HepG2 (cell line): ENCODE results near the gene ATE1. TPM values are rescaled to one million over a fixed set of nuclear protein-coding genes. Genes with fewer than 3 reads are reported as not detected.

Experiments used
- ATAC-seq: fragments of 200-7000 bp; cut with Tn5 transposase; 3 replicates; pipeline ENCODE4 v1.9.1; 2020; ENCODE audit warnings: mild to moderate bottlenecking, moderate library complexity
- BruUV-seq: library from RNA; stranded (reverse); fragments of 400-500 nt; replicated peaks from 2 replicates; lab custom pipeline; 2021; lab: Mats Ljungman, UMichigan
- CTCF ChIA-PET: fragments of 300-600 bp; formaldehyde crosslinking; extraction: SDS; loops from one replicate; lab custom pipeline; 2021; ENCODE audit warnings: low total read pairs, inconsistent platforms, low intra/inter-chr PET ratio; lab: Yijun Ruan, JAX
- POLR2A ChIA-PET: fragments of 350-600 bp; sonication (Branson Sonifier 250); formaldehyde crosslinking; loops from one replicate; lab custom pipeline; 2020; ENCODE audit warnings: antibody characterized with exemption, inconsistent platforms; lab: Yijun Ruan, JAX
- DNase-seq: peaks from one replicate; pipeline ENCODE4 v3.0.0-alpha.2; 2015; ENCODE audit warnings: low spot score
- FAIRE-seq: peaks from 3 replicates; lab custom pipeline; 2011; peaks lifted over from hg19 to GRCh38; lab: Jason Lieb, UNC
- H2AFZ ChIP-seq: one replicate; pipeline ENCODE4 v1.6.1; 2011; ENCODE audit warnings: low read length, inconsistent platforms
- H3K27ac ChIP-seq: fragments of 300-600 bp; 3 replicates; pipeline ENCODE4 v1.8.0; 2011; ENCODE audit warnings: mixed run types, mild to moderate bottlenecking, mixed read lengths, low read length, inconsistent platforms; ENCODE audit not compliant: insufficient read depth; ENCODE audit errors: extremely low read length
- H3K27me3 ChIP-seq, 2 experiments: fragments of 200-600 bp in 1 of 2; 2 replicates in 1 of 2; 3 replicates in 1 of 2; pipeline versions ENCODE4 v1.6.0 to v1.8.0; 2011; ENCODE audit warnings: low read length in 2 of 2, mild to moderate bottlenecking in 2 of 2, moderate library complexity in 2 of 2, inconsistent platforms in 1 of 2; ENCODE audit not compliant: insufficient read depth in 2 of 2, control insufficient read depth in 1 of 2
- H3K36me3 ChIP-seq, 2 experiments: fragments of 200-600 bp in 1 of 2; replicated peaks in 1 of 2; 2 replicates in 1 of 2; 3 replicates in 1 of 2; pipeline versions ENCODE4 v1.5.1 to v1.8.0; 2011; ENCODE audit warnings: low read length in 2 of 2, inconsistent platforms in 1 of 2; ENCODE audit not compliant: insufficient read depth in 2 of 2, control insufficient read depth in 1 of 2
- H3K4me1 ChIP-seq: 2 replicates; pipeline ENCODE4 v1.5.1; 2012; ENCODE audit warnings: low read length, inconsistent platforms; ENCODE audit not compliant: insufficient read depth
- H3K4me2 ChIP-seq: 2 replicates; pipeline ENCODE4 v1.6.0; 2011; ENCODE audit warnings: low read depth, low read length, inconsistent platforms
- H3K4me3 ChIP-seq, 3 experiments: fragments of 200-600 bp in 1 of 3; sonication (generic), shearing (Covaris generic) in 1 of 3; replicated peaks in 1 of 3; 2 replicates each; pipeline ENCODE4 v1.5.1; 2011 to 2016; ENCODE audit warnings: low read length in 3 of 3, inconsistent platforms in 2 of 3, low read depth in 2 of 3, mild to moderate bottlenecking in 2 of 3, control low read depth in 1 of 3, mixed read lengths in 1 of 3; ENCODE audit not compliant: insufficient read depth in 1 of 3
- H3K79me2 ChIP-seq: one replicate; pipeline ENCODE4 v1.6.1; 2011; ENCODE audit warnings: low read length, inconsistent platforms; ENCODE audit not compliant: insufficient read depth
- H3K9ac ChIP-seq: 2 replicates; pipeline ENCODE4 v1.6.0; 2011; ENCODE audit warnings: mild to moderate bottlenecking, low read depth, low read length, inconsistent platforms; ENCODE audit not compliant: insufficient read depth
- H3K9me3 ChIP-seq: 2 replicates; pipeline ENCODE4 v1.5.1; 2012; ENCODE audit warnings: mild to moderate bottlenecking, low read length
- H4K20me1 ChIP-seq: 2 replicates; pipeline ENCODE4 v1.6.0; 2011; ENCODE audit warnings: inconsistent platforms, mild to moderate bottlenecking, low read length, moderate library complexity; ENCODE audit not compliant: insufficient read depth
- AGO1 ChIP-seq: fragments of 200-400 bp; formaldehyde crosslinking; IDR thresholded peaks from 2 replicates; pipeline ENCODE4 v1.6.1; 2017; ENCODE audit warnings: mild to moderate bottlenecking, low read depth, low read length, moderate library complexity; ENCODE audit not compliant: poor library complexity, severe bottlenecking
- ARID4A ChIP-seq: sonication (generic); formaldehyde crosslinking; IDR thresholded peaks from 2 replicates; pipeline ENCODE4 v1.5.0; 2020; ENCODE audit warnings: mild to moderate bottlenecking, missing genetic modification reagents, borderline replicate concordance
- EP300 ChIP-seq, 3 experiments: sonication (generic) in 1 of 3; formaldehyde crosslinking in 1 of 3; IDR thresholded peaks; 2 replicates each; pipeline versions ENCODE4 v1.5.1 to v1.6.1; 2011 to 2020; ENCODE audit warnings: low read depth in 2 of 3, low read length in 2 of 3, borderline replicate concordance in 1 of 3, improper control_type of control experiment in 1 of 3, mild to moderate bottlenecking in 1 of 3, missing genetic modification reagents in 1 of 3, moderate library complexity in 1 of 3
- ETV6 ChIP-seq: sonication (generic); formaldehyde crosslinking; conservative IDR thresholded peaks from 2 replicates; pipeline ENCODE4 v1.4.0; 2020; ENCODE audit warnings: missing genetic modification reagents
- HMGXB4 ChIP-seq, 2 experiments: sonication (generic) in 1 of 2; formaldehyde crosslinking in 1 of 2; IDR thresholded peaks; 2 replicates each; pipeline versions ENCODE4 v1.4.0 to v1.6.1; 2018 to 2020; ENCODE audit warnings: missing genetic modification reagents in 2 of 2, borderline replicate concordance in 1 of 2, low read depth in 1 of 2, mild to moderate bottlenecking in 1 of 2, missing biosample characterization in 1 of 2
- MAFK ChIP-seq, 2 experiments: IDR thresholded peaks in 1 of 2; conservative IDR thresholded peaks in 1 of 2; 2 replicates each; pipeline ENCODE4 v1.6.1; 2011; ENCODE audit warnings: improper control_type of control experiment in 2 of 2, low read length in 2 of 2
- NBN ChIP-seq: fragments of 450-650 bp; conservative IDR thresholded peaks from 2 replicates; pipeline ENCODE4 v1.6.1; 2017
- NR2F6 ChIP-seq, 2 experiments: IDR thresholded peaks; 2 replicates each; pipeline ENCODE4 v1.6.1; 2016; ENCODE audit warnings: antibody characterized with exemption in 1 of 2, mild to moderate bottlenecking in 1 of 2
- PTBP1 ChIP-seq: fragments of 200-400 bp; formaldehyde crosslinking; IDR thresholded peaks from 2 replicates; pipeline ENCODE4 v1.6.1; 2018; ENCODE audit warnings: low read length, low read depth; ENCODE audit not compliant: poor library complexity, severe bottlenecking
- SP4 ChIP-seq: sonication (generic); formaldehyde crosslinking; IDR thresholded peaks from 2 replicates; pipeline ENCODE4 v1.8.1; 2023; ENCODE audit warnings: mild to moderate bottlenecking, missing genetic modification reagents
- YY1 ChIP-seq: IDR thresholded peaks from 2 replicates; pipeline ENCODE4 v1.6.1; 2011; ENCODE audit warnings: low read length, low read depth, moderate library complexity, mild to moderate bottlenecking; ENCODE audit not compliant: insufficient read depth, insufficient replicate concordance
- ZNF10 ChIP-seq: sonication (generic); formaldehyde crosslinking; IDR thresholded peaks from 2 replicates; pipeline ENCODE4 v1.4.0; 2020; ENCODE audit warnings: mild to moderate bottlenecking, low read depth, missing genetic modification reagents, borderline replicate concordance
- ZNF292 ChIP-seq: sonication (generic); formaldehyde crosslinking; IDR thresholded peaks from 2 replicates; pipeline ENCODE4 v1.8.1; 2022; ENCODE audit warnings: mild to moderate bottlenecking, low read depth, missing genetic modification reagents, borderline replicate concordance
- ZNF678 ChIP-seq: sonication (generic); formaldehyde crosslinking; IDR thresholded peaks from 2 replicates; pipeline ENCODE4 v1.4.0; 2020; ENCODE audit warnings: mild to moderate bottlenecking, missing genetic modification reagents
- ZNF777 ChIP-seq: sonication (generic); formaldehyde crosslinking; IDR thresholded peaks from 2 replicates; pipeline ENCODE4 v1.4.0; 2020; ENCODE audit warnings: missing genetic modification reagents
- ZNF782 ChIP-seq: sonication (generic); formaldehyde crosslinking; IDR thresholded peaks from 2 replicates; pipeline ENCODE4 v1.4.0; 2020; ENCODE audit warnings: missing genetic modification reagents, mild to moderate bottlenecking, borderline replicate concordance
- WGBS: methylation state at CpG from one replicate; pipeline ENCODE4 v1.1.6; 2017; ENCODE audit warnings: low lambda C conversion rate; 5-methylcytosine and 5-hydroxymethylcytosine counted together
- in situ Hi-C: cut with HindIII; loops from 2 replicates; pipeline ENCODE4 v1.10.0; 2017; ENCODE audit warnings: low pct_unique_long_range_greater_than_20kb; ENCODE audit not compliant: extremely low pct_ligation_motif_present
- intact Hi-C: fragments of 100-400 bp; cut with micrococcal nuclease; formaldehyde crosslinking; loops from one replicate; pipeline ENCODE4 v1.10.0; 2022; ENCODE audit not compliant: unreplicated experiment
- polyA plus RNA-seq, 8 experiments: library from polyadenylated mRNA; depleted of rRNA in 3 of 8; stranded (reverse) in 7 of 8; unstranded in 1 of 8; fragments of >200 nt; fragmentation: Illumina TruSeq in 4 of 8; extraction: Trizol in 4 of 8; gene quantifications; 2 replicates each; pipeline versions ENCODE4 v1.2.1 to v1.2.3, GENCODE V29; 2011 to 2016; ENCODE audit warnings: low read depth in 4 of 8, missing spikeins in 1 of 8, mixed read lengths in 1 of 8; ENCODE audit not compliant: insufficient read depth in 1 of 8
- total RNA-seq, 5 experiments: library from RNA; depleted of rRNA; stranded (reverse); fragments of >200 nt; fragmentation: Illumina TruSeq; extraction: Trizol; gene quantifications; 2 replicates each; pipeline ENCODE4 v1.2.3, GENCODE V29; 2016; ENCODE audit warnings: low read depth in 1 of 5

Gene ATE1
- total and polyA plus RNA-seq, 2 of the 13 experiments (the other 11 are each of a cell fraction or from before 2014, with no cell fraction given): 17.5 to 42.2 TPM

GRCh38 chr10:121808835-121809234 is 119.0 kb downstream of the ATE1 start:
- BruUV-seq: no TSS peak
- CTCF ChIA-PET: no interaction called here

More at GRCh38 chr10:121808835-121809234, 119.0 kb downstream of the ATE1 start:
- Histone ChIP-seq H3K27ac (no peak overlapping the region), H3K4me3 (no peak overlapping the region), H3K36me3 (peaks cover 0 to 19% of the 10 kb centered on the region in 2 experiments; a peak in 4 of 5 replicates), H3K4me2 (no peak overlapping the region), H3K9me3 (no peaks in the 10 kb centered on the region), H2AFZ (no peak overlapping the region), H3K4me1 (peaks cover 17% of the 10 kb centered on the region), H3K79me2 (no peaks in the 10 kb centered on the region), H3K9ac (no peak overlapping the region), H3K27me3 (no peaks in the 10 kb centered on the region), H4K20me1 (no peaks in the 10 kb centered on the region)
- ATAC-seq (no peak), DNase-seq (no peak), FAIRE-seq (no peak)
- 93% methylated on average over 2 of the region's 2 CpGs for WGBS
- POLR2A ChIA-PET: no interaction called here
- TF ChIP-seq EP300 (IDR thresholded peaks at IDR 0.05; ENCODE audit: low read depth in 2 of 2, low read length in 2 of 2) (no peak), EP300 (CRISPR knock-in tag; IDR thresholded peaks at IDR 0.05; ENCODE audit: borderline replicate concordance) (no peak), HMGXB4 (CRISPR knock-in tag; IDR thresholded peaks at IDR 0.05; ENCODE audit: borderline replicate concordance in 1 of 2, low read depth in 1 of 2) (no peak), MAFK (conservative IDR thresholded peaks at IDR 0.05 in 1 of 2, IDR thresholded peaks at IDR 0.05 in 1 of 2; ENCODE audit: low read length in 2 of 2) (no peak), ZNF782 (CRISPR knock-in tag) (no peak), SP4 (CRISPR knock-in tag) (no peak), YY1 (no peak), PTBP1 (no peak), NBN (no peak), ZNF10 (no peak), AGO1 (no peak), ZNF292 (no peak), ARID4A (no peak), ZNF678 (no peak), ZNF777 (CRISPR knock-in tag) (no peak), NR2F6 (IDR thresholded peaks at IDR 0.05) (no peak), NR2F6 (CRISPR knock-in tag; IDR thresholded peaks at IDR 0.05) (no peak), ETV6 (CRISPR knock-in tag) (no peak)
- intact Hi-C loops: no loop called here
- in situ Hi-C loops: no loop called here
